Cardiac muscle cell (in vitro differentiated cells and primary cell): ENCODE results near the gene IL1RL2. TPM values are rescaled to one million over a fixed set of nuclear protein-coding genes. Genes with fewer than 3 reads are reported as not detected.

Experiments
- DNase-seq, 2 donors: peaks; one replicate each; pipeline versions ENCODE4 v3.0.0 to v3.0.0-alpha.2; 2010 to 2017; ENCODE audit warnings: low read depth in 1 of 2, low spot score in 1 of 2
- H3K27ac ChIP-seq: fragments of 200-600 bp; sonication (generic); 2 replicates; pipeline ENCODE4 v1.5.1; 2016
- H3K27me3 ChIP-seq: fragments of 200-600 bp; sonication (generic); 2 replicates; pipeline ENCODE4 v1.6.0; 2016; ENCODE audit warnings: control low read depth
- H3K36me3 ChIP-seq: fragments of 200-600 bp; sonication (generic); 2 replicates; pipeline ENCODE4 v1.5.1; 2016; ENCODE audit warnings: control low read depth
- H3K4me1 ChIP-seq: fragments of 200-600 bp; sonication (generic); 2 replicates; pipeline ENCODE4 v1.8.1; 2017; ENCODE audit warnings: low read depth, mild to moderate bottlenecking, mixed run types
- H3K4me3 ChIP-seq: fragments of 200-600 bp; sonication (generic); 2 replicates; pipeline ENCODE4 v1.5.1; 2016; ENCODE audit warnings: mild to moderate bottlenecking
- H3K9me3 ChIP-seq: fragments of 200-600 bp; sonication (generic); 2 replicates; pipeline ENCODE4 v1.5.1; 2017; ENCODE audit warnings: low read depth, mild to moderate bottlenecking, control low read depth
- CTCF ChIP-seq: IDR thresholded peaks from 2 replicates; pipeline ENCODE4 v1.5.1; 2012; ENCODE audit warnings: low read depth, mild to moderate bottlenecking, low read length
- polyA plus RNA-seq: library from polyadenylated mRNA; unstranded; fragments of >200 nt; fragmentation: Nextera tagmentation; extraction: Ambion mirVana; gene quantifications from 2 replicates; pipeline ENCODE4 v1.2.1, GENCODE V29; 2016
- total RNA-seq: library from RNA; depleted of rRNA; stranded (reverse); fragments of >200 nt; gene quantifications from 2 replicates; pipeline ENCODE4 v1.2.3, GENCODE V29; 2016

IL1RL2 gene
- total and polyA plus RNA-seq, 2 experiments from 2014 or later = not detected

GRCh38 chr2:102177814-102178478 lies 8.9 kb upstream of the IL1RL2 start:
- H3K27ac ChIP-seq = no peak overlapping the region
- DNase-seq = no peak
- TF ChIP-seq CTCF = no peak
- no peaks in the 10 kb centered on the region for H3K9me3 ChIP-seq
- H3K4me3 ChIP-seq = no peak overlapping the region
- no peaks in the 10 kb centered on the region for H3K27me3 ChIP-seq
- H3K36me3 ChIP-seq = no peaks in the 10 kb centered on the region
- no peaks in the 10 kb centered on the region for H3K4me1 ChIP-seq

- no peaks in the 10 kb centered on the region for H3K27me3 ChIP-seq
- no peaks in the 10 kb centered on the region for H3K36me3 ChIP-seq
- no peak overlapping the region for H3K4me3 ChIP-seq
- TF ChIP-seq CTCF = no peak
- H3K4me1 ChIP-seq = no peaks in the 10 kb centered on the region
- no peaks in the 10 kb centered on the region for H3K9me3 ChIP-seq
- no peak overlapping the region for H3K27ac ChIP-seq
- DNase-seq = no peak
Observed at GRCh38 chr2:102179061-102179460, 7.8 kb upstream of the IL1RL2 start.

- DNase-seq = no peak
- no peaks in the 10 kb centered on the region for H3K36me3 ChIP-seq
- no peak overlapping the region for H3K4me3 ChIP-seq
- no peak for TF ChIP-seq CTCF
- H3K4me1 ChIP-seq = no peaks in the 10 kb centered on the region
- H3K9me3 ChIP-seq = no peaks in the 10 kb centered on the region
- no peaks in the 10 kb centered on the region for H3K27me3 ChIP-seq
- no peak overlapping the region for H3K27ac ChIP-seq
Observed at GRCh38 chr2:102179788-102180686, 6.8 kb upstream of the IL1RL2 start.

GRCh38 chr2:102180687-102180999 lies 6.2 kb upstream of the IL1RL2 start:
- Histone ChIP-seq H3K9me3 (no peaks in the 10 kb centered on the region), H3K4me3 (no peak overlapping the region), H3K4me1 (no peaks in the 10 kb centered on the region), H3K27me3 (no peaks in the 10 kb centered on the region), H3K27ac (no peak overlapping the region), H3K36me3 (no peaks in the 10 kb centered on the region)
- no peak for DNase-seq
- TF ChIP-seq CTCF = no peak

GRCh38 chr2:102181376-102181775 lies 5.4 kb upstream of the IL1RL2 start:
- Histone ChIP-seq H3K27ac (no peak overlapping the region), H3K4me3 (no peak overlapping the region), H3K9me3 (no peaks in the 10 kb centered on the region), H3K36me3 (no peaks in the 10 kb centered on the region), H3K4me1 (no peaks in the 10 kb centered on the region), H3K27me3 (peaks cover 6% of the 10 kb centered on the region)
- DNase-seq = peak in 1 of 2 donors; percentile 45
- no peak for TF ChIP-seq CTCF
